ENCODE data around the gene E2F2.
A peak's percentile ranks its signal among the peaks of the same experiment; 100 is the strongest.

The E2F2 gene

DNA sequence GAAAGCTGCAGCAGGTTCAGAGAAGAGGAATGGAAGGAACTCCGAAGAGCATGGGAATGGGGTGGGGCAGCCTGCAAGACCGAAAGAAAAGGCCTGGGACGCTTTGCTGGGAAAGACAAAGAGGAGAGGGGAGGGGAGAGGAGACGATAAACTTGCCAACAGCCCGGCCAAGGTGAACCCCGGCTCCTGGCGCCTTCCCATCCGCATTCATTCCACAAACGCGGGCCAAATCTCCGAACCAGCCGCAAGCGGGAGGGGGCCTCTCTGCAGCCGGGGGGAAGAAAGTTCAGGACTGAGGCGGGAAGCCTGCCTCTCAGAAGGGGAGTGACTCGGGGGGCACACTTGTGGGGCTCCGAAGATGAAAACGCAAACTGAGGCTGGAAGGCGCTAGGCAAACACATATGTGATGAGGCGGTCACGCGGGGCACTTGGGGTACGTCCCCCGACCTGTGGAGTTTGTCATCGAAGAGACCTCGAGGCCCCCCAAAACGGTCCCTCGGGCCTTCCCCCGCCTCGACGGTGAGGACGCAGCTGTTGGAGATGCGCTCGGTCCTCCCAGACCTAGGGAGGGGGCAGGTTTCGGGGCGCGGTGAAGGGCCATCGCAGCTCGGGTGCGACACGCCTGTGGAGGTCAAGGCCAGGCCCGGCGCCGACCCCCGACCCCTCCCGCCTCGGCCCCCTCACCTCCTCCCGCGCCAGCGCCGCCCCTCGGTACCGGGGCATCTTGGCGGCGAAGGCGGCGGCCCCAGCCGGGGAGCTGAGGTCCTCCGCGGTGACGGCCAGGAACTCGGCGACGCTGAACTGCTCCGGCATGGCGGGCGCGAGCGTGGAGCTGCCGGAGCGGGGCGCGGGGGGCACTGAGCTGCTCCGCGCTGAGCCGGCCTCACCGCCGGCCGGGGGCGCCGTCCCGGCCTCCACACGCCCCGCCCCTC is 47.4 kb downstream of the E2F2 start, which contains the start of gene ASAP3:
Gene ASAP3 (minus strand): TSS at position 859 of the 932 bp plus-strand sequence. CDS start 46 bp downstream, at position 813.
- peak; percentile 15 for DNase-seq (ENCODE audit: low spot score)

DNA sequence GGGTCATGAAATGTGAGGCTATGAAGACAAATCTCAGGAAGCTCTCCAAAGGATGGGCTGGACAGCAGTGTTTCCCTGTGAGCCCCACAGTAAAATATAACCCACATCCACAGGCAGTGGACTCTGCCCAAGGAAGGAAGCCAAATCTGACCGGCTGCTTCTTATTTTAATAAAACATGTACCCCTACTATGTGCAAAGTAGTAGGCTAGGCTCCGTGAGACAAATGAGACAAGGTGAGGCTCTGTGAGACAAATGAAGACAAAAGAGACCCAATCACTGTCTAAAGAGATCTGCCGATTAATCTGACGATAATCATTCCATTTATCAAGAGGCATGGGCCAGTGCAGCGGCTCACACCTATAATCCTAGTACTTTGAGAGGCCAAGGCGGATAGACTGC is 49.1 kb downstream of the E2F2 start:
- no peak for DNase-seq (ENCODE audit: low spot score)

DNA sequence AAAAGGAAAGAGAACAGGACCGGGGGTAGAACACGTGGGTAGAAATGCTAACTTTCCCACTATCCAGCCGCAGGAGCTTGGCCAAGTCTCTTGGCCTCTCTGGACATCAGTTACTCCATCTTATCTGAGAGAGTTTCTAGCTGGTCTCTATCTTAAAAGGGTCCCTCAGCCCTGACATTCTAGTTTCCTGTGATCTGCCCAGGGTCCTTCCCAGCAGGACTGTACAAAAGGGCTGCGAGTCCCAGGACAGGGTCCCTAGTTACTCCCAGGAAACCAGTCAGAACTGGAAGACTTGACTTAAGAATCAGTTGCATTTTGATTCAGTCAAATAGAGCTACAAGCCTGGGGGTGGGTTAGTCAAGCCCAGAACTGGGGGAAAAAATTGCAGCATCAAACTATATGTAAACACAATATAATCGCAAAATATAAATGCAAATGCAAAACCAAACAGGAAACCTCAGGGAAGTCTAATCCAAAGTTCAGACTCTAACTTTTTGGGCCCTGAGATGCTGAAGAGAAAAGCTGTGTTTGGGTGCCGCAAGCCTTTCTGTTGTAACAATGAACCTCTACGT is 49.9 kb downstream of the E2F2 start:
- DNase-seq (ENCODE audit: low spot score): no peak

DNA sequence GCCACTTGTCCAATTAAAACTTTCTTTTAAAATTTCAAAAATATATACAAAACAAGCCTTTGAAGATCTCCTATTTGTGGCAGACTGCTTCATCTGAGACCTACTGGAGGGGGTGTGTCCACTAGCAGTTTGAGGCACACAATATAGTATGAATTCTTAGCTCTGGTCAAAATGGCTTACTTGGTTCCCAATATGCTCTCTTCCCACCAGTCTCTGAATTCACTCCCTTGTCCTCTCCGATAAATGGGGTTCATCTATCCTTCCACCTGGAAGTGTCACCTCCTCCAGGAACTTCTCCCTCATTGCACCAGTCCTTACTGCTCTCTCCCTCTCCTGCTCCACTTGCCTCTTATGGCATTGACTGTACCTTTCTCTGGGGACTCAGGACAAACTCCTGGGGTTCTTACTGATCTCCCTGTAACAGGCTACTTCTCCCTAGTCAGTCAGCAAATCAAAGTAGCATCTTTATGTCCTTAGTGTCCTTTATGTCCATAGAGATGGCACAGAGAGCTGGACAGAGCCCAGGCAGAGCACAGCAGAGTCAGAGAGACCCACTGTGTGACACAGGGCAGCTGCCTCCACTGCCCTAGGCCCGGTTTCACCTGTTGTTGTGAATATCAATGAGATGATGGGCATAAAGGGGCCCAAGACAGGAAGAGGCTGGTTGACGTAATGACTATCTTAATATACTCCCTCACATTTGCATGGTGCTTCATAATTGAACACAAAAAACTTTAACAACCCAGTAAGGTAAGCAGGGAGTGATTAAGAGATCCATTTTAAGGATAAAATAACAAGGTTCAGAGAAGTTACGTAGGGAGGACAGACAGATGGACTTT is 50.6 kb downstream of the E2F2 start:
- no peak for DNase-seq (ENCODE audit: low spot score)

DNA sequence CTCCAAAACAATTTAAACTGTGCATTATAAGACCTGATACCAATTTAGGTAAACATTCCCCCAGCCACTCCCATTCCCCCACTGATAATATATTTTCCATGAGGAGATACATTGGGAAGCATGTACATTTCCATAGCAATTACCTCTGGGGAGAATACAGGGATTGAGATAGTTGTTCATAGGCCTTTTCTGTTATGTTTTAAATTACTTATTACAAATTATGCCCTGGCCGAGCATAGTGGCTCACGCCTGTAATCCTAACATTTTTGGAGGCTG is 51.4 kb downstream of the E2F2 start:
- no peak for DNase-seq (ENCODE audit: low spot score)

DNA sequence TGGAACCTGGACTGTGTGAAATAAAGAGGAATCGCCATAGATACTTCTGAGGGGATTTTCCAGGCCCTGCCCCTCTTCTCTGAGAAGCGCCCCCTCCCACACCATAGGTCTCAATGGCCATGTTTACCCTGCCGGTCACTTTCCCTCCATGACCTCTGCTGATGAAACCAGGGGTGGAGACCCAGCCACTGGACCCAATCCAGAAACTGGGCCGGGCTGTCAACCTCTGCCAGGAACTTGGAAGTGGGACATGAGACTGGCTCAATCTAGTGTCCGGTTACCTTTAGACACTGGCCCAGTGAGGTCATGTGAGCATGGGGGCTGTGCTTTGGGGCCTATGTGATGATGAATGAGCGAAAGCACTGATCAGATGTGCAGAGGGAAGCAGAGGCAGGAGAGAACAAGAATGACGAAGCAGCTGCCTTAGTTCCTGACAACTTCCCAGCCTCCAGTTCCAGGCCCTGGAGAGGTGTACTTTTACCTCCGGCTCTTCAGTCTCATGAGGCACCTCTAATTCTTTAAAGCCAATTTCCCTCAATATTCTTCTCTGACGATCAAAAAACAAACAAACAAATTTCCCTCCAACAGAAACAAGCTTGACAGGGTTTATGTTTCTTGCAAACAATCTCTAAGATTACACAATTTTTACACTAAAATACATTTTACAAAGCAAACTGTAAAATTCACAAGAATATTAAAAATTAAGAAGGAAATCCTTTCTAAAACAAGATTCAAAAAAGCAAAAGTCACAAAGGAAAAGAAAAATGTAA is 52.0 kb downstream of the E2F2 start:
- no peak for DNase-seq (ENCODE audit: low spot score)

DNA sequence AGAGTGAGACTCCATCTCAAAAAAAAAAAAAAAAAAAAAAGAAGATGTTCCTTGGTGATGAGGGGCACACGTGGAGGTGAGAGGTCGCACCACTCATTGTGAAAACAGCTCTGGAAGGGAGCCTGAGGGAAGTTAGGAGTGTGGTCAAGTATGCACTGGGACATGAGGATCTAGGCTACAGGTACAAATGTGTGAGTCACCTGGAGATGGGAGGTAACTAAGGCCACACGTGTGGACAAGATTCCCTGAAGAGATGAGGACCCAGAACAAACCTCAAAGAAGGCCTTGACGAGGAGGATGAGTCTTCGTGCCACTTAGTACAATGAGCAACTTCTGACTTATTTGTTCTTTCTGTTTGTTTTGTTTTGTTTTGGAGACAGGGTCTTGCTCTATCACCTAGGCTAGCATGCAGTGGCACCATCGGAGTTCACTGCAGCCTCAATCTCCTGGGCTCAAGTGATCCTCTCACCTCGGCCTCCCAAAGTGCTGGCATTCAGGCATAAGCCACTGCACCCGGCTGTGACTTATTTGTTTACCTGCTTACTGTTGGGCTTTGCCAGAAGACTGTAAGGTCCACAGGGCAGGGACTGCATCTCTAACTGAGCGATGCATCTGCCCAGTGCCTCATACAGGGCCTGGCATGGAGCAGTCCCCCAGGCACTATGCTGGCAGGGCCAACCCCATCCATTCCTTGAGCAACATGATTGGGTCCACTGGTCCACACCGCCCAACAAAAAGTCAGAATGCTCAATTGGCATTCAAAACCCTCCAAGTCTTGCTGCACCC is 53.5 kb downstream of the E2F2 start:
- no peak for DNase-seq (ENCODE audit: low spot score)

DNA sequence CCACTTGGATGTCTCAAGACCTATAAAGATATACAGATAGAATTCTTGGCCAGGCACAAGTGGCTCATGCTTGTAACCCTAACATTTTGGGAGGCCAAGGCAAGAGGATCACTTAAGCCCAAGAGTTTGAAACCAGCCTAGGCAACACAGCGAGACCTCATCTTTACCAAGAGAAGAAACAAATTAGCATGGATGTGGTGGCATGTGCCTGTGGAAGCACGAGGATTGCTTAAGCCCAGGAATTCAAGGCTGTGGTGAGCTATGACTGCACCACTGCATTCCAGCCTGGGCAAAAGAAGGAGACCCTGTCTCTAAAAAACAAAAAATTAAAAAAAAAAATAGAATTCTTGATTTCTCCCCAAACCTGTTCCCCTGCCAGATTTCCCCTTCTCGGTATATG is 55.4 kb downstream of the E2F2 start:
- DNase-seq (ENCODE audit: low spot score): no peak

DNA sequence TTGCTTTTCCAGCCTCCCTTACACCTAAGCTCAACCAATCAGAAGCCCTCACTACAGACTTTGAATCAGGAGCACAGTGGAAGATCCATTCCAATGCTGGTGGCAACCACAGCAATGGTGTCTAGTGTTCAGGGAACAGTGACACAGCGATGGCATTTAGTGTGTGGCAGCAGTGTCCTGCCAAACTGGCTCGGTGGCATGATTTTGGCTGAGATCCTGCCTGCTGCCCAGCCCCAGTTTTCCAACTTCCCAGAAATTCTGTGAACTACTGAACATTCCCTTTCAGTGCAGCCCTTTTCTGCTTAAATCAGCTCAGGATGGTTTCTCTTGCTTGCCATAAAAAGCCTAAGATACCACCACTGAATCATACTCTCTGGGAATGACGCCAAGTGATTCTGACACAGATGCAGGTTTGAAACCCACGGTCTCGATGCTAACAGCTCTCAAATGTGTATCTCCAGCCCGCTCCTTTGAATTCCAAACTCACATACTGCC is 55.9 kb downstream of the E2F2 start:
- peak; percentile 47 for DNase-seq (ENCODE audit: low spot score)

DNA sequence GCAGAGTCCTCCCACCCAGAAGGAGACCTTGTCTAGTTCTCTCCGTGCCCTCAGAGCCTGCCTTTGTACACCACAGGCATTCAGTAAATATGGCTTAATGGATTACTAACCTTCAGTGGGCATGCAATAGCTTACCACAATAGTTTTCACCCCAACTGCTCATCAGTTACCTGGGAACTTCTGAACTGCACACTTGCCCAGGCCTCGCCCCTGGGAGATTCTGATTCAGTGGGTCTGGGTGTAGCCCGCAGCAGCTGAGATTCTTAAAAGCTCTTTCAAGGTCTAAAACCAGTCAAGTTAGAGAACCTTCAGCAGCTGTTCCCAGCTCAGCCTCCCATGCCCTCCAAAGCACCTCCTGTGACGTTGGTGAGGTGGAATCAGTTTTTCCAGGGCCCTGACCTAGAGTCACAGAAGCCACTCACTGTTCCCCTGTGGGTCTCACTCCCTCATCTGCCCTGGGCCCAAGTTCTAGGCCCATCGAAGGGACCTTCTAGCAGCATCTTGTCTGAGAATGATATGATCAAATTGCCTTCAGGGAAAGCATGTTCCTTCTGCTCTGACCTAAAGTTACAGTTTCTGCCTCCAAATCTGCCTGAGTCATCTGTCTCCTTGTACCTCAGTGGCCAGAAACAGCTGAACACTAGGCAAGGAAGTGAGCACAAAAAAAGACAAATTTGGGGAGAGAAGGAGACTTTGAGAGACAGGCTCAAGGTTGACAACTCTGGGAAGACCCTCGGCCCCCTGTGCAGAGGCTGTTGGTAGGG is 57.8 kb downstream of the E2F2 start:
- no peak for DNase-seq (ENCODE audit: low spot score)

DNA sequence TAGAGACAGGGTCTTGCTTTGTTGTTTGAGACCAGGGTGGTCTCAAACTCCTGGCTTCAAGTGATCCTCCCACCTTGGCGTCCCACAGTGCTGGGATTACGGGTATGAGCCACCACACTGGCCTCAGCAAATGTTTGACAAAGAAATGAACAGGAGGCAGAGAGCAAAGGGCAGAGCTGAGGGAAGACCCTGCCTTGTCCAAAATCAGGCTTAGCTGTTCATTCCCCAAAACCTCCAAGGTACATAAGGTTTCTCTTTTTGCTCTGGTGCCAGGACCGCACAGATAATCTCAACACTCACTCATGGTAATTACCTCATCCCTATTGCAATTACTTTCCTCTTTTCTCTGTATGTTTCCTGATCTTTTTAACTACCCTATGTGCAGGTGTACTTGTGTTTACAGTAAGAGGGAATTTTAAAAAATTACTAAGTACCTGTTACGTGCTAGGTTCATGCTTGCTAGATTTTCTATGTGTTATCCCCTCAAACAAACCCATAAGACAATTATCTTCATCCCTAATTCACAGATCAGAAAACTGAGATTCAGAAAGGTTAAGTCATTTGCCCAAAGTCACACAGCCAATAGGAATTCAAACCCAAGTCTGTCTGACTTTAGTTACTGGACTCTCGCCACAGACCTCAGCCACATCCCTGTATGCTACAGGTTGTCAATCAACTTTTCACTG is 58.5 kb downstream of the E2F2 start:
- no peak for DNase-seq (ENCODE audit: low spot score)

DNA sequence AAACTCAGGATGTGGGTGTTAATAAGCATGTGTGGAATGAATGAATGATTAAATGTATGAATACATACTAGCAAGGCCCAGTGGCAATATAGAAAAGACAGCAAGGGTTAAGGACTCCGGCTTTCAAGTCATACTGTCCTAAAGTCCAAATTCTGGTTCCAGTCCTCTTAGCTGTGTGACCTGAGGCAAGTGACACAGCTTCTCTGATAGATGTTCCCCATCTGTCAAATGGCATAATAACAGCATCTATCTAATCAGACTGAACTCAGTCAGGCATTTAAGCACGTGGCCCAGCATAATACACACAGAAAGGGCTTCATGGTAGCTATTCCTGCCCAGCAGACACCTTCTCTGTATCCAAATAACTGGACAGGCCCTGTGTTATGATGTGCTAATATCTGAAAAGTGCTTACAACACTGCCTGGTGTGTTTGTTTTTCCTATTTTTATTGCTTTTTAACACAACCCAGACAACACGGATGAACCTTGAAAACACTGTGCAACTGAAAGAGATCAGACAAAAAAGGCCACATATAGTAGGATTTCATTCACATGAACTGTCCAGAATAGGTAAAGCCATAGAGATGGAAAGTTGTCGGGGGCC is 59.5 kb downstream of the E2F2 start:
- no peak for DNase-seq (ENCODE audit: low spot score)

DNA sequence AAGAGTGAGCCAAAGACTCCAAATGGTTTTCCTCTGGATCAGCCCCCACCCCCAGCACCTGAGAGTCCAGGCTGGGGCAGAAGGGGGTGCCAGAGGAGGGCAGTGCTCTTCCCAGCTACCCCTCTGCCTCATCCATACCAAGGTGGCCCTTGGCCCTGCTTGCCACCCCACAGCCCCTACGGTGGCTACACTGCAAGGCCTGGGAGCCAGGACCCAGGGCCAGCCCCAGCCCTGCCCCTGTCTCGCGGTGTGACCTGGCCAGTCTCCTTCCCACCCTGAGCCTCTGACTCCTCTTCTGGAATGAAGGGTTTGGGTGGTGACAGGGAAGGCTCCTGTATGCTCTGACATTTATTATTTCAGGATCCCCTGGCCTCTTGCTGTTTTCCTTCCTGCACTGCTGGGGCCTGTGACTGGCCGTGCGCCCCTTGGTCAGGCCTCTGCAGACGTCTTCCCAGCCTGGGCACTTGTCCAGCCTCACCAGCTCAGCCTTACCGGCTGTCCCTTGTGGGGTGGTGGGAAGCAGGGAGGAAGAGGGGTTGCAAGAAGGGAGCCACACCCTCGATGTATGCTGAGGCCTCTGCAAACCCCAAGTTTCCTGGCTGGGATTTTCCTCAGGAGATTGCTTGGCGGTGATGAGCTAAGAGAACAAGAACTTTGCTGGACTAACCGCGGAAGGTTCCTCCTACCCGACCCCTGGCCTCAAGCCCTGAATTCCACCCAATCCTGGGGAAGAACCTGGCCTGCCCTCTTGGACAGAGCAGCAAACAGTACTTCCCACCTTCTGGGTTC is 60.6 kb downstream of the E2F2 start:
- DNase-seq (ENCODE audit: low spot score): no peak

DNA sequence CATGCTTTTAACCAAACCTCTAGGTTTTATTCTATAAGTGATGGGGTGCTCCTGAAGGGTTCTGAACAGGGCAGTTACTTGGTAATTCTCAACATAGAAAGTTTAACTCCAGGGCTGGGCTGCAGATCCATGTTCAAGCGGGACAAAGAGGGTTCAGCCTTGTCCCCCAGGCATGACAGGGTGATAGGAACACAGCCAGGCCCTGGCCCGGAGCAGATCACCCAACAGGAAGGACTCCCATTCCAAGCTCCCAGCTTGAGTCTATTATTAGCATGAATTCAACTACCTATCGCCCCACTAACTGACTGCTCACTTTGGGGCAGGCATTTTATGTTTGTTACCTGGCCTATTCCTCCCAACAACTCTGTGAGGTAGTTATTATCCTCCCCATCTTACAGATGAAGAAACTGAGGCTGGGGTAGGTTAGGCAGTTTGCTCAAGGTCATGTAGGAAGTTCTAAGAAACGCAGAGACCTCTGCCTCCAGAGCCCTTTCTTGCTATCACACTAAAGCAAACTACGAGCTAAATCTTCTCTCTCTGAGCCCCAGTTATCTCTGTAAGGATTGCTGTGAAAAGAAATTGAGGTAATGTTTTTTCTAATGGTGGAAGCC is 61.6 kb downstream of the E2F2 start:
- no peak for DNase-seq (ENCODE audit: low spot score)

DNA sequence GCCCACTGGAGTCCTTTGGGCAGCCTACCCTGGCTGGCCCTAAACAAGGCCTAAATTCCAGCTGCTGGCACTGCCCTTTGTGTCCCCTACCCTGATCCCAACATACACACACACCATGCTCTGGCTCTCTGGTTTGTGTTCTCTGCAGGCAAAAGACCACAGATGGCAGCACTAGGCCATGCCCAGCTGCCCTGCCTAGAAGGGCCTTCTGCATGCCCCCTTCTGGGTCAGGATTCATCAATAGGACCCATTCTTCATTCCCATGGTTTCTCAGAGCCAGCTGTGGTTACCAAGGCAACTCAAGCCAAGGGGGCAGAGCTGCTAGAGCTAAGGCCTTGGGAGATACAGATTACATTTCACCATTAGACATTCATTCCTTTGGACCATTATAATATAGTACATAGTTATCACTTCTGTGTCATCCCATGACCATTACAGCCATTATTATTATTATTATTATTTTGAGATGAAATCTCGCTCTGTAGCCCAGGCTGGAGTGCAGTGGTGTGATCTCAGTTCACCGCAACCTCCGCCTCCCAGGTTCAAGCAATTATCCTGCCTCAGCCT is 64.5 kb downstream of the E2F2 start:
- DNase-seq (ENCODE audit: low spot score): no peak

DNA sequence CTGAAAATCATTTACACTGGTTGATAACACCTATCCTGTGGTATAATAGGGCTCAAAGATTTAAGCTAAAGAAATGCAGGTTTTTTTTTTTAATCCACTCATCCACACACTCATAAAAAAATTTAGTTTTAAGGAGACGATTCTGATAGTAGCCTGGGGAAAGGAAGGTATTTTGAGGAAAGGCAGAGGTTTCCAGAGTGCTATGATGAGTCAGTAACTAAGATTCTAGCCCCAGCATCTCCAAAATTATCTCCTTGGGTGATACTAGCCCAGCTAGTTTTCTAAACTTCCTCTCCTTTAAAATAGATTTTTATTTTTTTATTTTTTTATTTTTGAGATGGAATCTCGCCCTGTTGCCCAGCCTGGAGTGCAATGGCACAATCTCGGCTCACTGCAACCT is 67.7 kb downstream of the E2F2 start:
- DNase-seq (ENCODE audit: low spot score): no peak

DNA sequence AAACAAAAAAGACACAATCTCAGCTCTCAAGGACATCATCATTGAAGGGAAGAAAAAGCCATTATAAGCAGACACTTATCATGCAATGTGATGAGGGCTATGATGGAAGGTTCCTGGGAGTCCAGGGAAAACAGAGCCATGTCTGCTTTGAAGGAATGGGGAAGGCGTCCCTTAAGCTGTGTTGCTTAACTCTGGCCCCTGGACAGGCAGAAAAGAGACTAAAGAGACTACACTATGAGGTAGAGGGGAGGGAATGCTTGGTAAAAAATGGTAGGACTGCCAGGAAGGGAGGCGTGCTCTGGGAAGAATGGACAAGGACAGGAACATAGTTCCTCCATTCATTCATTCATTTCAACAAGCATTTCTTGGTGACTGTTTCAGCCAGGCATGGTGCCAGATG is 68.3 kb downstream of the E2F2 start:
- no peak for DNase-seq (ENCODE audit: low spot score)

DNA sequence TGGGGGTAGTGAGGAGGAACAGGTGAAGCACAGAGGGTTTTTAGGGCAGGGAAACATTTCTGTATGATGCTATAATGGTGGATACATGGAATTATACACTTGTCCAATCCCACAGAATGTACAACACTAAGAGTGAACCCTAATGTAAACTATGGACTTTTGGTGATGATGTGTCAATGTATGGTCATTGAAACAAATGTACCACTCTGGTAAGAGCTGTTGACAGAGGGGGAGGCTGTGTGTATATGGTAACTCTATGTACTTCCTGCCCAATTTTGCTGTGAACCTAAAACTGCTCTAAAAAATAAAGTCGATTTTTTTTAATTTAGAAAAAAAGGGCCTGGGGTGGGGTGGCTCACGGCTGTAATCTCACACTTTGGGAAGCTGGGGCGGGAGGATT is 70.0 kb downstream of the E2F2 start:
- no peak for DNase-seq (ENCODE audit: low spot score)
